Tibial nerve (tissue), 3 donors: ENCODE data around the gene FKBP1A.
"Not testable (repeated sequence)": the region's sequence is repeated elsewhere in the genome, so short reads cannot be mapped to it uniquely, and the experiment has no call there.

Experiments used
- POLR2A ChIP-seq, 2 donors: fragments of 450-650 bp; IDR thresholded peaks; one replicate each; pipeline ENCODE4 v1.6.1; 2017; ENCODE audit warnings: antibody characterized with exemption in 2 of 2, mild to moderate bottlenecking in 2 of 2, moderate library complexity in 2 of 2
- TF ChIP-seq, protein P1 (sequence below), 5 experiments: fragments of 200-600 bp in 3 of 5; fragments of 450-650 bp in 2 of 5; sonication (generic) in 3 of 5; IDR thresholded peaks; one replicate each; pipeline ENCODE4 v1.5.1; 2016 to 2019; ENCODE audit warnings: antibody characterized with exemption in 5 of 5, mild to moderate bottlenecking in 3 of 5, moderate library complexity in 2 of 5

DNA sequence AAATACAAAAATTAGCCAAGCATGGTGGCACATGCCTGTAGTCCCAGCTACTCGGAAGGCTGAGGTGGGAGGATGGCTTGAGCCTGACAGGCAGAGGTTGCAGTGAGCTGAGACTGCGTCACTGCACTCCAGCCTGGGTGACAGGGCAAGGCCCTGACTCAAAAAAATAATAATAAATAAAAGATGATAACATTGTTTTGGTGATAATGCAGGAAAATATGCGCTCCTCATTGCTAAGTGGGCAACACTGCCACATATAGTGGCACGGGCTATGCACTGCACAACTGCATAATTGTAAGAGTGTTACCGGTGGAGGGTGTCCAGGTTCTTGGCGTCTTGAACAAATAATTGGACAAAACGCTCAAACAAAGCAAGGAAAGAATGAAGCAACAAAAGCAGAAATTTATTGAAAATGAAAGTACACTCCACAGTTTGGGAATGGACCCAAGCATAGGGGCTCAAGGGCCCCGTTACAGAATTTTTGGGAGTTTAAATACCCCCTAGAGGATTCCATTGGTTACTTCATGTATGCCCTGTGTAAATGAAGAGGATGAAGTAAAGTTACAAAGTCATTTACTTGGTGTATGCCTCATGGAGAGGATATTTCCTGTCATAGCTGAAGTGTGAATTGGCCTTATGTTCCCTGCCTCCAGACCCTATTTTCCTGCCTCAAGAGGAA lies 49.3 kb downstream of the FKBP1A start:
- TF ChIP-seq POLR2A (IDR thresholded peaks at IDR 0.05) = not testable (repeated sequence)
- TF ChIP-seq, protein P1, sequence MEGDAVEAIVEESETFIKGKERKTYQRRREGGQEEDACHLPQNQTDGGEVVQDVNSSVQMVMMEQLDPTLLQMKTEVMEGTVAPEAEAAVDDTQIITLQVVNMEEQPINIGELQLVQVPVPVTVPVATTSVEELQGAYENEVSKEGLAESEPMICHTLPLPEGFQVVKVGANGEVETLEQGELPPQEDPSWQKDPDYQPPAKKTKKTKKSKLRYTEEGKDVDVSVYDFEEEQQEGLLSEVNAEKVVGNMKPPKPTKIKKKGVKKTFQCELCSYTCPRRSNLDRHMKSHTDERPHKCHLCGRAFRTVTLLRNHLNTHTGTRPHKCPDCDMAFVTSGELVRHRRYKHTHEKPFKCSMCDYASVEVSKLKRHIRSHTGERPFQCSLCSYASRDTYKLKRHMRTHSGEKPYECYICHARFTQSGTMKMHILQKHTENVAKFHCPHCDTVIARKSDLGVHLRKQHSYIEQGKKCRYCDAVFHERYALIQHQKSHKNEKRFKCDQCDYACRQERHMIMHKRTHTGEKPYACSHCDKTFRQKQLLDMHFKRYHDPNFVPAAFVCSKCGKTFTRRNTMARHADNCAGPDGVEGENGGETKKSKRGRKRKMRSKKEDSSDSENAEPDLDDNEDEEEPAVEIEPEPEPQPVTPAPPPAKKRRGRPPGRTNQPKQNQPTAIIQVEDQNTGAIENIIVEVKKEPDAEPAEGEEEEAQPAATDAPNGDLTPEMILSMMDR (IDR thresholded peaks at IDR 0.05) = not testable (repeated sequence)
